Fibroblast of the aortic adventitia (primary cell): ENCODE measurements around the gene HEPACAM2. TPM values are rescaled to one million over a fixed set of nuclear protein-coding genes. Genes with fewer than 3 reads are reported as not detected.
A peak's percentile ranks its signal among the peaks of the same experiment; 100 is the strongest.

Experiments
- DNase-seq: peaks from one replicate; pipeline ENCODE4 v3.0.0-alpha.2; 2010; ENCODE audit warnings: low read depth
- H3K4me3 ChIP-seq: 2 replicates; pipeline ENCODE4 v1.5.1; 2011; ENCODE audit warnings: low read depth, mild to moderate bottlenecking, control low read depth, low read length, moderate library complexity
- CTCF ChIP-seq: IDR thresholded peaks from 2 replicates; pipeline ENCODE4 v1.5.1; 2011; ENCODE audit warnings: mild to moderate bottlenecking, low read length, control low read depth, inconsistent platforms; ENCODE audit not compliant: insufficient read depth
- total RNA-seq: library from RNA; depleted of rRNA; stranded (reverse); fragments of >200 nt; gene quantifications from 2 replicates; pipeline ENCODE4 v1.2.3, GENCODE V29; 2012; ENCODE audit warnings: low replicate concordance

The HEPACAM2 gene
- total RNA-seq, 1 donor = not detected

- TF ChIP-seq CTCF = no peak
- H3K4me3 ChIP-seq = no peak overlapping the region
- peak; percentile 12 for DNase-seq
These were observed 66.8 kb downstream of the HEPACAM2 start for GRCh38 chr7:93159490-93159889.

- TF ChIP-seq CTCF = no peak
- peak; percentile 11 for DNase-seq
- H3K4me3 ChIP-seq = no peak overlapping the region
These were observed 69.4 kb downstream of the HEPACAM2 start for GRCh38 chr7:93156884-93157283.

- H3K4me3 ChIP-seq = no peak overlapping the region
- DNase-seq = peak; percentile 42
- no peak for TF ChIP-seq CTCF
These were observed 76.0 kb downstream of the HEPACAM2 start for GRCh38 chr7:93150200-93150835.

GRCh38 chr7:93148727-93149126 is 77.5 kb downstream of the HEPACAM2 start:
- H3K4me3 ChIP-seq = no peak overlapping the region
- DNase-seq = no peak
- TF ChIP-seq CTCF = no peak

GRCh38 chr7:93148144-93148543 is 78.1 kb downstream of the HEPACAM2 start, which contains the start of gene SAMD9L:
SAMD9L (minus strand) TSS chr7:93148385; CDS start chr7:93135971, 12,414 bp downstream.
- peak; percentile 47 for DNase-seq
- peak within 1 kb of the TSS; percentile 69 for H3K4me3 ChIP-seq
- TF ChIP-seq CTCF = no peak

- no peak for TF ChIP-seq CTCF
- peak; percentile 70 for DNase-seq
- H3K4me3 ChIP-seq = peak overlapping the region; percentile 69
These were observed 78.9 kb downstream of the HEPACAM2 start for GRCh38 chr7:93147363-93147762.
